Endothelial cell of umbilical vein (primary cell): ENCODE results near the gene RXYLT1.
"Not testable (repeated sequence)": the region's sequence is repeated elsewhere in the genome, so short reads cannot be mapped to it uniquely, and the experiment has no call there.

Experiments used
- EZH2 ChIP-seq: IDR thresholded peaks from 2 replicates; pipeline ENCODE4 v1.6.1; 2012; ENCODE audit warnings: borderline replicate concordance, low read depth, mild to moderate bottlenecking, moderate library complexity, low read length, inconsistent platforms; ENCODE audit not compliant: severe bottlenecking
- FOS ChIP-seq: IDR thresholded peaks from 2 replicates; pipeline ENCODE4 v1.6.1; 2011; ENCODE audit warnings: mild to moderate bottlenecking, low read length, moderate library complexity, borderline replicate concordance; ENCODE audit not compliant: insufficient read depth
- GATA2 ChIP-seq: IDR thresholded peaks from 2 replicates; pipeline ENCODE4 v1.7.0; 2011; ENCODE audit warnings: low read depth, mild to moderate bottlenecking, moderate library complexity, mixed read lengths, low read length; ENCODE audit not compliant: insufficient read length, insufficient read depth
- JUN ChIP-seq: IDR thresholded peaks from 2 replicates; pipeline ENCODE4 v1.6.1; 2011; ENCODE audit warnings: borderline replicate concordance, low read depth; ENCODE audit not compliant: insufficient read length, insufficient read depth
- MAX ChIP-seq: IDR thresholded peaks from 2 replicates; pipeline ENCODE4 v1.6.1; 2011; ENCODE audit not compliant: insufficient read depth, insufficient read length
- MYC ChIP-seq: IDR thresholded peaks from one replicate; pipeline ENCODE4 v1.6.1; 2011; ENCODE audit warnings: mild to moderate bottlenecking, low read depth, low read length
- POLR2A ChIP-seq: IDR thresholded peaks from 2 replicates; pipeline ENCODE4 v1.6.1; 2012; ENCODE audit warnings: low read depth, mild to moderate bottlenecking, control low read depth, low read length
- POLR2AphosphoS5 ChIP-seq: IDR thresholded peaks from 2 replicates; pipeline ENCODE4 v1.6.1; 2012; ENCODE audit warnings: low read depth, mild to moderate bottlenecking, control low read depth, low read length, moderate library complexity; ENCODE audit not compliant: insufficient read depth
- TF ChIP-seq, protein P1 (sequence below), 2 donors: IDR thresholded peaks; 1 replicate in 1 of 2; 2 replicates in 1 of 2; pipeline ENCODE4 v1.5.1; 2011; ENCODE audit warnings: low read length in 2 of 2, mild to moderate bottlenecking in 2 of 2, moderate library complexity in 2 of 2, control low read depth in 1 of 2, inconsistent platforms in 1 of 2, low read depth in 1 of 2; ENCODE audit not compliant: insufficient read depth in 1 of 2; ENCODE audit errors: extremely low read depth in 1 of 2

- not testable (repeated sequence) for TF ChIP-seq POLR2A, GATA2, EZH2, FOS, POLR2AphosphoS5, JUN, MYC, MAX
- TF ChIP-seq, protein P1, sequence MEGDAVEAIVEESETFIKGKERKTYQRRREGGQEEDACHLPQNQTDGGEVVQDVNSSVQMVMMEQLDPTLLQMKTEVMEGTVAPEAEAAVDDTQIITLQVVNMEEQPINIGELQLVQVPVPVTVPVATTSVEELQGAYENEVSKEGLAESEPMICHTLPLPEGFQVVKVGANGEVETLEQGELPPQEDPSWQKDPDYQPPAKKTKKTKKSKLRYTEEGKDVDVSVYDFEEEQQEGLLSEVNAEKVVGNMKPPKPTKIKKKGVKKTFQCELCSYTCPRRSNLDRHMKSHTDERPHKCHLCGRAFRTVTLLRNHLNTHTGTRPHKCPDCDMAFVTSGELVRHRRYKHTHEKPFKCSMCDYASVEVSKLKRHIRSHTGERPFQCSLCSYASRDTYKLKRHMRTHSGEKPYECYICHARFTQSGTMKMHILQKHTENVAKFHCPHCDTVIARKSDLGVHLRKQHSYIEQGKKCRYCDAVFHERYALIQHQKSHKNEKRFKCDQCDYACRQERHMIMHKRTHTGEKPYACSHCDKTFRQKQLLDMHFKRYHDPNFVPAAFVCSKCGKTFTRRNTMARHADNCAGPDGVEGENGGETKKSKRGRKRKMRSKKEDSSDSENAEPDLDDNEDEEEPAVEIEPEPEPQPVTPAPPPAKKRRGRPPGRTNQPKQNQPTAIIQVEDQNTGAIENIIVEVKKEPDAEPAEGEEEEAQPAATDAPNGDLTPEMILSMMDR (IDR thresholded peaks at IDR 0.05; ENCODE audit: extremely low read depth in 1 of 2, insufficient read depth in 1 of 2, low read depth in 1 of 2, low read length in 2 of 2): not testable (repeated sequence)
These were observed 35.6 kb upstream of the RXYLT1 start for GRCh38 chr12:63744110-63744509.
